HG03045 (cell line): ENCODE data around the gene ETDA.
"Not testable (repeated sequence)": the region's sequence is repeated elsewhere in the genome, so short reads cannot be mapped to it uniquely, and the experiment has no call there.

ENCODE experiments used
- ATAC-seq: cut with Tn5 transposase; IDR thresholded peaks from one replicate; pipeline ENCODE4 v1.9.1; 2021; ENCODE audit warnings: mild to moderate bottlenecking, moderate library complexity; ENCODE audit not compliant: unreplicated experiment

Gene ETDA

DNA sequence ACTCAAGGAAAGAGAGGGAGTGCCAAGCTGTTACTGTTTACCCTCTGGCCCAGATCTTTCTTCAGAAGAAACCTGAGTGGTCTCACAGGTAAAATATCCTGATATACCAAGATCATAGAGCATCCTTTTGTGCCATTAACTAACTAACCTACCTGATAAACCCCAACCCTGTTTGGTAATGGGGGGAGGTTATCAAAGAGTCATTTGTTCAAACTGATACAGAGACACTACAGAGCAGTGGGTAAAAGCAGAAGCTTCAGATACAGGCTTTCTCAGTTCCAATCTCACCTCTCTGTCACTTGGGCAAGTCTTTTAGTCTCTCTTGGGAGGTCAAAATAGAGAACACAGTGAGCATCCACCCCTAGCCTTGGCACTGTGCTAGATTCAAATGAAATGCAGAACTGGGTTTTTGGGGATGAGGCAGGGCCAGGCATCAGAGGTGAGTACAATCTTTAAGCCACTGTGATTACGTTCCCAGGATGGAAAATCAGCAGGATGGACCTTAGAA, at the start of gene ETDA:
Gene ETDA, plus strand, starts transcription at position 51 of the 508 bp plus-strand sequence. CDS start 1,216 bp downstream, outside the sequence.
- not testable (repeated sequence) for ATAC-seq

DNA sequence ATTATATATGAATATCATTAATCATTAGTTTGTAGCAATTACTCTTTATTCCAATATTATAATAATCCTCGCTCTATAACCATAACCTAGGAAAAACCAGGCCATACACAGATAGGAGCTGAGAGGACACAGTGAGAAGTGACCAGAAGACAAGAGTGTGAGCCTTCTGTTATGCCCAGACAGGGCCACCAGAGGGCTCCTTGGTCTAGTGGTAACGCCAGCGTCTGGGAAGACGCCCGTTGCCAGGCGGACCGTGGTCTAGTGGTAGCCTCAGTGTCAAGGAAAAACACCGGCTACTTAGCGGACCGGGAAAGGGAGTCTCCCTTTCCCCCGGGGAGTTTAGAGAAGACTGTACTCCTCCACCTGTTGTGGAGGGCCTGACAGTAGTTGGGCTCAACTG, 45.4 kb upstream of the ETDA start:
- ATAC-seq: not testable (repeated sequence)

DNA sequence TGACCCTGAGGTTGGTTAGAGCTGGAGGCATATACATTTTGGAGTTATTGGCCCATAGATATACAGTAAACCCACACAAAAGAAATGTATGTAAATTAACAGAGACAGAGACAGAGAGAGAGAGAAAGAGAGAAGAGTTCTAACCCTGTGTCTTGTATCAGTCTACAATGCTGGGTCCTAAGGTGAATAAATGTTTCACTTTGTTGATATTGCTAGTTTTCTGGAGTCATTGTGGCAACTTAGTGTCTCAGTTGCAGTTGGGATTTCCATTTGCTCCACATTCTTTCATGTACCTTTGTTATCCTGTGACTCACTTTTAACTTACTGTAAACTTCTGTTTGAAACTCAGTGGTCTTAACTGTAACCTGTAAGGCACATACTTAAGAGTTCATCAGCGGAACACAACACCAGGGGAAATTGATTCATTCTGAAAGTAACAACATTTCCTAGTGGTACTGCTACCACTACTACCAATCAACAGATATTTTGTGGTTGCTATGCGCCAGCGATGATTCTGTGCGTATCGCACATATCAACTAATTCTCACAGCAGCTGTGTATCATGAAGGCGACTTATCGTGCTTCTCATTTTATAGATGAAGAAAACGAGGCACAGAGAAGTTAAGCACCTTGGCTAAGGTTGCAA, 38.5 kb upstream of the ETDA start:
- no peak for ATAC-seq

DNA sequence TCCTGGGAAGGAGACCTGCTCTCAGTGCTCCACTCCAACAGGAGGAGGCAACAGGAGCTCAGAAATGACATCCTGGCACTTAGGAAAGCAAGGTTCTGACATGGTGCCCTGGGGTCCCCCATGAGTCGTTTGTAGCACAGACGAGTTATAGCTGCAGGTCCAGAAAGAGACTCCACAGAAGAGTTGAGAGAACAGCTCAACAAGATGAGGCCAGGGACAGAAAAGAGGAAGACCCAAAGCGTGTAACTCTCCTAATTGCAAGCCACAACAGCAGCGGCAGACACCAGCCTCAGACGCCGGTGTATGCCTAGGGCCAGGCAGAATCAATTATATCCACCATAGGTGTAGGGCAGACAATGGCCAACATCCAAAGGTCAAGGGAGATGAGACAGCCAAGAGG, 5.9 kb upstream of the ETDA start:
- not testable (repeated sequence) for ATAC-seq

DNA sequence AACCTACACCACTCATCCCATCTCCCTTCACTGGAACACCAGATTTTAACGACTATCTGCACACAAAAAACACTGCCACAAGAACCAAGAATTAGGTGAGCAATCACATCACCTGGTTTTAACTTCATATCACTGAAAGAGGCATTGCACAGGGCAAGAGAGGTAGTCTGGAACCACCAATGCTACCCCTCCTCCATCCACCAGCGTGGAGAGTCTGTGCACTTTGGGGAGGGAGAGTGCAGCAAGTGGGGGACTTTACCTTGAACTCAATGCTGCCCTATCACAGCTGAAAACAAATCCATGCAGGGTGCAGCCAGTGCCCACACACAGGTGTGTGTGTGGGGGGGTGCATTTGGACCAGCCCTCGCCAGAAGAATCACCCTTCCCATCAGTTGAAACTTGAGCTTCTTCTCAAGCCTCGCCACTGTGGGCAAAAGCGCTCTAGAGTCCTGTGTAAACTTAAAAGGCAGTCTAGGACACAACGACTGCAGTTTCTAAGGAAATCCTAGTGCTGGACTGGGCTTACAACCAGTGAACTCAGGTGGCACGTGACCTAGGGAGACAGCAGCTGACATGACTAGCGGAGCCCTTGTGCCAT, 4.3 kb downstream of the ETDA start:
- not testable (repeated sequence) for ATAC-seq

DNA sequence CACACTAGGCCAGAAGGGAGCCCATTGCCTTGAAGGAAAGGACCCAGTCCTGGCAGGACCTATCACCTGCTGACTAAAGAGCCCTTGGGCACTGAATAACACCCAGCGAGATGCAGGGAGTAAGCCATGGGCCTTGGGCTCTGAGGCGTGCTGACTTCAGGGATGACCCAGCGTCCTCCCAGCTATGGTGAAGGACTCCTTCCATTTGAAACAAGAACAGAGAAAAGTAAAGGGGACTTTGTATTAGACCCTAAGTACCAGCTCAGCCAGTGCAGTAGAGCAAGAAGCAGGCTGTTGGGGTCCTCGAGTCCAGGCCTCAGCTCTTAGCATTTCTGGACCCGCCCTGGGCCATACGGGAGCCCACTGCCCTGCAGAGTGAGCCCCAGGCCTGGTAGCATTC, 5.1 kb downstream of the ETDA start:
- ATAC-seq: no peak

DNA sequence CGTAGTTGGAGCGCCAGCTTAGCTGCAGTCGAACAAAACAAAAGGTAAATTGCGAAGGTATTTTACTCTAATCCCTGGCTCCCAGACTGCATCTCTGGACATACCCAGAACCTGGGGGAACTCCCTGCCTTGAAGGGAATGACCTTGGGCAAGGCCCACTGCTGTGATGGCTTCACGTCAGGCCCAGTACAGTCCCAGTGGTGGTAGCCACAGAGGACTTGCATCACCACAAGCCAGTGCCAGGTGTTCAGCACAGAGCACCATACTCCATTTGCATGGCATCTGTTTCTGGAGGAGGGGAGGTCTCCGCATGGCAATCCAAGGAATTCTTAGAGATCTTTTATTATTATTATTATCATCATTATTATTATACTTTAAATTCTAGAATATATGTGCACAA, 5.6 kb downstream of the ETDA start:
- no peak for ATAC-seq

DNA sequence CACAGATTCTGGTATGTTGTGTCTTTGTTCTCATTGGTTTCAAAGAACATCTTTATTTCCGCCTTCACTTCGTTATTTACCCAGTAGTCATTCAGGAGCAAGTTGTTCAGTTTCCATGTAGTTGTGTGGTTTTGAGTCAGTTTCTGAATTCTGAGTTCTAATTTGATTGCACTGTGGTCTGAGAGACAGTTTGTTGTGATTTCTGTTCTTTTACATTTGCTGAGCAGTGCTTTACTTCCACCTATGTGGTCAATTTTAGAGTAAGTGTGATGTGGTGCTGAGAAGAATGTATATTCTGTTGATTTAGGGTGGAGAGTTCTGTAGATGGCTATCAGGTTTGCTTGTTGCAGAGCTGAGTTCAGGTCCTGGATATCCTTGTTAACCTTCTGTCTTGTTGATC, 9.1 kb downstream of the ETDA start:
- not testable (repeated sequence) for ATAC-seq

DNA sequence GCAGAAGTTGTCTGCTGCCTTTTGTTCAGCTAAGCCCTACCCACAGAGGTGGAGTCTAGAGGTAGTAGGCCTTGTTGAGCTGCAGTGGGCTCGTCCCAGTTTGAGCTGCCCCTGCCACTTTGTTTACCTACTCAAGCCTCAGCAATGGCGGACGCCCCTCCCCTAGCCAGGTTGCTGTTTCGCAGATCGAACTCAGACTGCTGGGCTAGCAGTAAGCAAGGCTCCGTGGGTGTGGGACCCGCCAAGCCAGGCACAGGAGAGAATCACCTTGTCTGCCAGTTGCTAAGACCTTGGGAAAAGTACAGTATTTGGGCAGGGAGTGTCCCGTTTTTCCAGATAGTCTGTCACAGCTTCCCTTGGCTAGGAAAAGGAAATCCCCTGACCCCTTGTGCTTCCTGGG, 11.5 kb downstream of the ETDA start:
- ATAC-seq: not testable (repeated sequence)

DNA sequence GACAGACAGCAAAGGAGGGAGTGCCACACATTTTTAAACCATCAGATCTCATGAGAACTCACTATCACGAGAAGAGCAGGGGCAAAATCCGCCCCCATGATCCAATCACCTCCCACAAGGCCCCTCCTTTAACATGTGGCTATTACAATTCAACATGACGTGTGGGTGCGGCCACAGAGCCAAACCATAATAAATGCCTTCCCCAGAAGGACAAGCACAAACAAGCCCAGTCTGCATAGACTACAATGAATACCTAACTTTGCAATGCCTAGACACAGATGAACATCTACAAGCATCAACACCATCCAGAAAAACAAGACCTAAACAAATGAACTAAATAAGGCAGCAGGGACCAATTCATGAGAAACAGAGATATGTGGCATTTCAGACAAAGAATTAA, 12.3 kb downstream of the ETDA start:
- ATAC-seq: no peak

DNA sequence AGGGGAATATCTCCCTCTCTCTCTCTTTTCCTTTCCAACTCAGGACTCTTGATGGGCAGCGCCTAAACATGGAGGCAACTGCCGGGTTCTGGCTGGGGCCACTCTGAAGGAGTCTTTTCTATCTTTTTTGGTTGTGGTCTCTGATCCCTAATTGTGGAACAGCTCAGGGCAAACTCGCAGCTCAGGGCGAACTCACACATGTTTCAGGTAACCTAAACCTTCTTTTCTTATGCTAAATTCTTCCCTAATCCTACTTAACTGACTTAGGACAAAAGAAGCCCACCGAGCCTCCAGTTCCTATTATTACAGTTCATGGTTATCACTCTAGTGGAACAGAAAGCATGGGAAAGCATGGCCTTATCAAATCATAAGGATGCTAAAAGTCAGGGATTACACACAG, 21.3 kb downstream of the ETDA start:
- no peak for ATAC-seq

DNA sequence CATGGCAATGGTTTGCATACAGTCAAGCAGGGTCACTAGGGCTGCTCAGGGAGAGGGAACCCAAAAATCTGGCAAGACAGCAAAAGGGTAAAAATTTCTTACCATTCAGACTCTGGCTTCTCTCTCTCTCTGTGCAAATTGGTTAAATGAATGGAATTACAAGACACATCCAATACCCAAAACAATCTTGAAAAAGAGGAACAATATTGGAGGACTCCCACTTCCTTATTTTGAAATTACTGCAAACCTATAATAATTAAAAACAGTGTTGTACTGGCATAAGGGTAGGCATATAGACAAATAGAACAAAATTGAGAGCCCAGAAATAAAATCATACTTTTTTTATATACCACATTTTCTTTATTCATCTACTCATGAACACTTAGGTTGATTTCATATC, 24.1 kb downstream of the ETDA start:
- ATAC-seq: no peak

DNA sequence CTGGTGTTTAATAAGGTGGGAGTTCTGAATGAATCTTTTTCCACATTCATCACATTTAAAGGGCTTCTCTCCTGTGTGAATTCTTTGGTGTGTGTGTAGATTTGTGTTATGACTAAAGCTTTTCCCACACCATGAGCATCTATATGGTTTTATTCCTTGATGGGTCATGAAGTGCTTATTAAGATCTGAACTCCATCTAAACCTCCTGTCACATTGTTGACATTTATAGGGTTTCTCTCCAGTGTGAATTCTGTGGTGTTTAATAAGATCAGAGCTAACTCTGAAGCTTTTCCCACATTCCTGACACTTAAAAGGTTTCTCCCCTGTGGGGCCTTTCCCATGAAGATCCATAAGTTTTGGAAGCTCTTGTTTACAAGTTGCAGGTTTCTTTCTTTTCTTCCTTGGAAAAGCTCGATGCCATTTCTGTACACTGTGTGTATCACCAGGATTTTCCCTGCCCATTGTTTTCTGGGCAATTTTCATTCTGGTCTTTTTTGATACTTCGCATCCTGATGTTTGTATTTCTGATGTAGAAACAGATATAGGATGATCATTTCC, 35.5 kb downstream of the ETDA start:
- no peak for ATAC-seq

DNA sequence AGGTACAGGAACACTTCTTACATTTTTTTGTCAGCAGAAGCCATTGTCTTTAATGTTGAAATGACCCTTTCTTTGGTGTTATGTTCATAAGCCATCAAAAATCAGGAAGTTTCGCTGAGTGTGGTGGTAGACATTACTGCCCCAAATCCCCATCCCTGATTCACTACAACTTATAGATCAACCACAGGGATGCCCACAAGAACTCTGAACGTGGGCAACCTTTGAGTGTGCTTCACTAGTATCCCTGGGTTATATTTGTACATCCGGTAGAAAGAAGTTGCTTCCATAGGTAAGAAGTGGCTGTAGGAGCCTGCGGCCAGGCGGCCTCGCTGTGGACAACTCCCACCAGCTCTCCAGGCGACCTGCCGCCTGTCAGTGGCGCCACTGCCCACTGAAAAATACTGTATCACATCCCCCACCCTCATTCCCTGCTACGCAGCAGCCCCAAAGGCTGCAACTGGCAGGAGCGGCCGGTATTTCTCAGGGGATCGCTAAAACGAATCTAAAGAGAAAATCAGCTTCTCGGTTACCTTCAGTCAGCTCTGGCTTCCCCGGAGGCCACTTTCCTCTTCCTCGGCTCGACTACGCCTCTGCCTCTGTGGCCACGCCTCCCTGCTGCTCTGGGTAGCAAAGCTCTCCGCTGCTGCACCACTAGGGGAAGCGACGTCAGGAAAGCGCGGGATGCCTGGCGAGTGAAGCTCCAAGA, 43.5 kb downstream of the ETDA start:
- peak; percentile 79 for ATAC-seq

DNA sequence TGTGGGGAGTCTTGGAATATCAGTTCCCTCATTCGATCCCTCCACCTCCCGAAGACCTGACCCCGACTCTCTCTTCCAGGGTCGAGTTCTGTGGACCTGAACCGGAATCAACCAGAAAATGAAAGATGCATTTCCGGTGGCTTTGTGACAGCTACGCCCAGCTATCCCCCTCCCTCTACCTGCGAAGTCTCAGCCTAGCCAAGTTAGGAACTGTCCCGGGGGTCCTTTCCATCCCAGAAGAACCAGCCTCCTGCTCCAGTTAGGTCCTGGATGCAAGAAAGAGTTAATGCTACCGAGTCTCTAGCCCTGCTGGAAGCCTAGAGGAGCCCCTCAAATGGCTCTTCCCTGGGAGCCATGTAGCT, 44.1 kb downstream of the ETDA start:
- peak; percentile 36 for ATAC-seq

DNA sequence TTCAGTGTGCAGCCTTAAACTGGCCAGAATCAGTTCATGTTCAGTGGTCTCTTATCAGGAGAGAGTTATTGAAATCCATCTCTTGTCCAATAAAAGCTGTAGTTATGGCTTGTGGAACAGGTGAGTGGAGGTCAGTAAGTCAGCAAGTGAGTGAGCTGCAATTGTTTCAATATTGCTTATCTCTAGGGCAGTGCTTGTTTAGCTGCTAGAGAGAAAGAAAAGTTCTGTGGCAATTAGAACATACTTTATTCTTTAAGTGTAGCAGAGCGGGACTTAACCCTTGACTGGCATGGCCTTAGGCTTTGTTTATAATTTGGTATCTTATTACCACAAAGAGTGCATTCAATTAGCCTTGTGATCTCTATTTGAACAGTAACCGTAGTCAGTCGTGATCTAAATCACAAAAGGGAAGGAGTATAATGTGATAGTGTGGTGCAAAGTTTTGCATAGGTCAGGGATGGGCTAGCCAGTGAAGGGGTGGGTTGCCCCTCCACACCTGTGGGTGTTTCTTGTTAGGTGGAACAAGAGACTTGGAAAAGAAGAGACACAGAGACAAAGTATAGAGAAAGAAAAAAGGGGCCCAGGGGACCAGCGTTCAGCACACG, 50.5 kb downstream of the ETDA start:
- no peak for ATAC-seq
